ENCODE data around the gene CD2.

- no peak for TF ChIP-seq CTCF (IDR thresholded peaks at IDR 0.05; ENCODE audit: control extremely low read depth in 1 of 3, insufficient read depth in 1 of 3, low read depth in 1 of 3, low read length in 3 of 3)
- no peak for TF ChIP-seq EP300 (IDR thresholded peaks at IDR 0.05; ENCODE audit: borderline replicate concordance in 1 of 2, low read depth in 2 of 2, low read length in 2 of 2)
- TF ChIP-seq EZH2 (IDR thresholded peaks at IDR 0.05; ENCODE audit: low read depth, low read length, severe bottlenecking) = no peak
- no peak for TF ChIP-seq YY1 (IDR thresholded peaks at IDR 0.05; ENCODE audit: low read depth, low read length)
- TF ChIP-seq RFX5 (IDR thresholded peaks at IDR 0.05; ENCODE audit: borderline replicate concordance, low read depth, low read length) = no peak
- TF ChIP-seq CBX5 (IDR thresholded peaks at IDR 0.05; ENCODE audit: low read depth, low read length) = no peak
- TF ChIP-seq POLR2AphosphoS5 (IDR thresholded peaks at IDR 0.05; ENCODE audit: low read depth, low read length) = no peak
- no peak for TF ChIP-seq JUND (IDR thresholded peaks at IDR 0.05; ENCODE audit: low read length)
Measured at GRCh38 chr1:116760996-116761665, 6.9 kb downstream of the CD2 start.

All from H1 (cell line).